Measurements from ENCODE around the gene ADA.

DNA sequence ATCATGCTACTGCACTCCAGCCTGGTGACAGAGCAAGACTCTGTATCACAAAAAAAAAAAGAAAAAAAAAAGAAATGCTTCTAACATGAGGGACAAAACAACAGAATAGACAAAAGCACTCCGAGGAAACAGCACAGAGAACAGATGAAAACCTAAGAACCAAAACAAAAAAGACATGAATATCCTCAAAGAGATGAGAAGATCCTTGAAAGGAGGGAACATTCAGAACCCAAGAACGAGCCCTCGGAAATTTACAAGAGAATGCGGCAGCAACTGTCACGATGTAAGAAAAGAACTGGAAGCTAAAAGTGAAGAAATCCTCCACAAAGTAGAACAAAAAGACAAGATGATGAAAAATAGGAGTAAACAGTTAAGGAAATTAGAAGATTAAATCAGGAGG lies 21.2 kb downstream of the ADA start:
- TF ChIP-seq, protein P1, sequence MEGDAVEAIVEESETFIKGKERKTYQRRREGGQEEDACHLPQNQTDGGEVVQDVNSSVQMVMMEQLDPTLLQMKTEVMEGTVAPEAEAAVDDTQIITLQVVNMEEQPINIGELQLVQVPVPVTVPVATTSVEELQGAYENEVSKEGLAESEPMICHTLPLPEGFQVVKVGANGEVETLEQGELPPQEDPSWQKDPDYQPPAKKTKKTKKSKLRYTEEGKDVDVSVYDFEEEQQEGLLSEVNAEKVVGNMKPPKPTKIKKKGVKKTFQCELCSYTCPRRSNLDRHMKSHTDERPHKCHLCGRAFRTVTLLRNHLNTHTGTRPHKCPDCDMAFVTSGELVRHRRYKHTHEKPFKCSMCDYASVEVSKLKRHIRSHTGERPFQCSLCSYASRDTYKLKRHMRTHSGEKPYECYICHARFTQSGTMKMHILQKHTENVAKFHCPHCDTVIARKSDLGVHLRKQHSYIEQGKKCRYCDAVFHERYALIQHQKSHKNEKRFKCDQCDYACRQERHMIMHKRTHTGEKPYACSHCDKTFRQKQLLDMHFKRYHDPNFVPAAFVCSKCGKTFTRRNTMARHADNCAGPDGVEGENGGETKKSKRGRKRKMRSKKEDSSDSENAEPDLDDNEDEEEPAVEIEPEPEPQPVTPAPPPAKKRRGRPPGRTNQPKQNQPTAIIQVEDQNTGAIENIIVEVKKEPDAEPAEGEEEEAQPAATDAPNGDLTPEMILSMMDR (optimal IDR thresholded peaks at IDR 0.05 in 1 of 3, IDR thresholded peaks at IDR 0.05 in 1 of 3, conservative IDR thresholded peaks at IDR 0.05 in 1 of 3; ENCODE audit: extremely low read depth in 1 of 3, insufficient read depth in 2 of 3, low read length in 3 of 3), result no peak
- no peak for TF ChIP-seq EZH2 (IDR thresholded peaks at IDR 0.05; ENCODE audit: low read length)

Data from keratinocyte (primary cell).